ENCODE results near the gene LASP1NB.

The LASP1NB gene

GRCh38 chr17:38922538-38923297 lies 2.7 kb upstream of the LASP1NB start:
- Histone ChIP-seq H3K23me2 (ENCODE audit: low read depth, low read length) (no peaks in the 10 kb centered on the region), H2BK15ac (ENCODE audit: low read length) (no peak overlapping the region), H3K56ac (replicated peaks; ENCODE audit: insufficient read length, low read depth, low read length) (no peak overlapping the region), H3K79me2 (ENCODE audit: control insufficient read depth in 1 of 2, insufficient read depth in 2 of 2, low read length in 2 of 2) (no peaks in the 10 kb centered on the region), H3K4ac (replicated peaks; ENCODE audit: insufficient read length, low read depth, low read length) (no peak overlapping the region), H3K9ac (replicated peaks in 1 of 4; ENCODE audit: extremely low read depth in 1 of 4, low read depth in 3 of 4, low read length in 3 of 4) (no peak overlapping the region; a peak in 1 of 7 replicates), H3K4me1 (replicated peaks in 1 of 4; ENCODE audit: control insufficient read depth in 3 of 4, insufficient read depth in 4 of 4, low read length in 3 of 4) (peaks cover 0 to 13% (median 9%) of the 10 kb centered on the region in 4 experiments; a peak in 6 of 7 replicates), H3K14ac (ENCODE audit: insufficient read length) (no peak overlapping the region), H3K27ac (ENCODE audit: low read depth, low read length) (peak overlapping the region; percentile 53; the same call in 1 of the 2 replicates), H2BK12ac (ENCODE audit: low read depth, low read length) (no peak overlapping the region), H3K23ac (ENCODE audit: insufficient read length) (no peak overlapping the region), H3K4me2 (ENCODE audit: insufficient read depth in 1 of 2, low read depth in 2 of 2, low read length in 2 of 2) (peak overlapping the region in 1 of 2 experiments; percentile 34; a peak in 2 of 4 replicates), H3K79me1 (ENCODE audit: low read depth, low read length) (no peaks in the 10 kb centered on the region), H4K91ac (replicated peaks; ENCODE audit: insufficient read length, low read length) (no peak overlapping the region), H2BK5ac (ENCODE audit: low read depth, low read length) (no peak overlapping the region), H2BK20ac (ENCODE audit: low read length) (no peak overlapping the region), H4K5ac (ENCODE audit: insufficient read length, low read depth, low read length) (no peak overlapping the region), H3K27me3 (replicated peaks in 1 of 4; ENCODE audit: control insufficient read depth in 3 of 4, extremely low read depth in 1 of 4, insufficient read depth in 3 of 4, low read length in 3 of 4) (no peaks in the 10 kb centered on the region), H4K20me1 (replicated peaks in 1 of 2; ENCODE audit: control insufficient read depth in 1 of 2, insufficient read depth in 2 of 2, low read length in 2 of 2) (peaks cover 3 to 6% of the 10 kb centered on the region in 2 experiments), H3K4me3 (ENCODE audit: extremely low read depth in 1 of 4, insufficient read depth in 2 of 4, low read depth in 3 of 4, low read length in 4 of 4) (no peak overlapping the region), H2AK5ac (ENCODE audit: low read depth, low read length) (no peak overlapping the region; the same call in 1 of the 2 replicates), H3K9me3 (ENCODE audit: insufficient read depth in 2 of 2, low read depth in 1 of 2, low read length in 1 of 2) (no peaks in the 10 kb centered on the region), H2BK120ac (replicated peaks; ENCODE audit: low read depth, low read length) (no peak overlapping the region), H2AFZ (ENCODE audit: low read length) (no peak overlapping the region), H3K36me3 (ENCODE audit: control insufficient read depth in 2 of 4, insufficient read depth in 4 of 4, low read length in 3 of 4) (peaks cover 6 to 15% (median 13%) of the 10 kb centered on the region in 4 experiments; a peak in 7 of 8 replicates), H3K18ac (ENCODE audit: extremely low read depth, low read length) (no peak overlapping the region), H4K8ac (ENCODE audit: extremely low read depth, insufficient read depth, low read length) (no peak overlapping the region)
- peak; percentile 69 for FAIRE-seq
- WGBS, 2 experiments (ENCODE audit: extremely low coverage in 1 of 2, insufficient coverage in 1 of 2, insufficient read length in 1 of 2, insufficient replicate concordance in 2 of 2, low coverage in 1 of 2, low lambda C conversion rate in 2 of 2, missing lambda C conversion rate in 1 of 2): 66% methylated on average over 6 of the region's 6 CpGs; no CpG with 5 or more reads in 1 of the 2 experiments
- peak in 1 of 2 experiments; percentile 63 for DNase-seq (ENCODE audit: low read depth in 1 of 2, low spot score in 2 of 2)
- ChIA-PET CTCF (ENCODE audit: partially characterized antibody) (interaction anchor here (0.6 to 5.2 kb wide), 31 partner anchors 8 to 509 kb away, joined by 3 to 40 read pairs (median 5); partner anchors contain the start of genes FBXO47, PLXDC1 and RPL23), POLR2A (ENCODE audit: partially characterized antibody) (interaction anchor here (0.7 to 14.4 kb wide), 18 partner anchors 10 to 252 kb away, joined by 3 to 98 read pairs (median 4); partner anchors contain the start of genes CWC25, FBXO47, LASP1 and RPL23)
- no peak for TF ChIP-seq KDM1A (IDR thresholded peaks at IDR 0.05; ENCODE audit: borderline replicate concordance, low read length)
- TF ChIP-seq POU5F1 (IDR thresholded peaks at IDR 0.05; ENCODE audit: low read depth, low read length): no peak
- TF ChIP-seq RAD21 (IDR thresholded peaks at IDR 0.05 in 1 of 2, conservative IDR thresholded peaks at IDR 0.05 in 1 of 2; ENCODE audit: low read depth in 2 of 2, low read length in 2 of 2): peak in 1 of 2 experiments; percentile 1; a peak in 2 of 4 replicates
- TF ChIP-seq SAP30 (IDR thresholded peaks at IDR 0.05; ENCODE audit: insufficient read depth, insufficient replicate concordance, low read length): no peak
- 0 out of 2 replicates have a peak, but pooled peaks have one; percentile 34 for TF ChIP-seq TEAD4 (IDR thresholded peaks at IDR 0.05; ENCODE audit: low read depth, low read length)
- TF ChIP-seq SIN3A (conservative IDR thresholded peaks at IDR 0.05 in 1 of 2, IDR thresholded peaks at IDR 0.05 in 1 of 2; ENCODE audit: low read depth in 1 of 2, low read length in 2 of 2): peak; percentile 80 to 87; a peak in 2 of 4 replicates
- TF ChIP-seq TCF12 (IDR thresholded peaks at IDR 0.05; ENCODE audit: low read depth, low read length): peak; percentile 59; the same call in 1 of the 2 replicates
- TF ChIP-seq SP4 (IDR thresholded peaks at IDR 0.05; ENCODE audit: low read length): no peak
